ENCODE results near the gene MLH3.
"Not testable (repeated sequence)": the region's sequence is repeated elsewhere in the genome, so short reads cannot be mapped to it uniquely, and the experiment has no call there.

MLH3 gene

DNA sequence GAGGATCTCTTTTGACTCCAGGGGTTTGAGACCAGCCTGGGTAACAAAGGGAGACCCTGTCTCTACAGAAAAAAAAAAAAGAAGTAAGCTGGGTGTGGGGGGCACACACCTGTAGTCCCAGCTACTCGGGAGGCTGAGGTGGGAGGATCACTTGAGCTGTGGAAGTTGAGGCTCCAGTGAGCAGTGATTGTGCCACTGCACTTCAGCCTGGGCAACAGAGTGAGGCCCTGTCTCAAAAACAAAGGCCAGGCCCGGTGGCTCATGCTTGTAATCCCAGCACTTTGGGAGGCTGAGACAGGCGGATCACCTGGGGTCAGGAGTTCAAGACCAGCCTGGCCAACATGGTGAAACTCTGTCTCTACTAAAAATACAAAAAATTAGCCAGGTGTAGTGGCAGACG lies 16.5 kb upstream of the MLH3 start:
- DNase-seq = not testable (repeated sequence)
- 84% methylated on average over 4 of the region's 4 CpGs for WGBS

DNA sequence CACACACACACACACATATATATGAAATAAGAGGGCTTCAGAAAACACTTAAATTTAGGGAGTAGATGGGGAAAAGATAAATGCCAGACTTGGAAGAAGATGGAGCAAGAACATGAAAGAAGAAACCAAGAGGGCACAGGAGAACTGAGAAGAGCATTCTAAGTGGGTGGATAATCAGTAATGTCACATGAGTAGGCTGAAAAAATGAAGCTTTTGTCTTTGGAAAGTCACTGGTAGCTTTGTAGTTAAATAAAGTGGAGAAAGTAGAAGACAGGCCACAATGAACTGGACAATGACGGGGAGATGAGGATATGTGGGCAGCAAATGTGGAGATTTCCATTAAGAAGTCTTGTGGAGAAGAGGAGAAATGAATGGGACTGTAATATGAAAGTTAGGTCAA lies 15.9 kb upstream of the MLH3 start:
- Histone ChIP-seq H4K8ac (ENCODE audit: low read length) (no peak overlapping the region), H3K23ac (ENCODE audit: low read length in 2 of 2) (no peak overlapping the region), H3K9ac (ENCODE audit: low read length) (no peak overlapping the region), H3K27ac (ENCODE audit: low read length, poor library complexity, severe bottlenecking) (no peak overlapping the region), H3K18ac (ENCODE audit: low read depth in 1 of 2, low read length in 2 of 2) (no peak overlapping the region), H2AK5ac (ENCODE audit: low read length, severe bottlenecking) (no peak overlapping the region), H2BK5ac (ENCODE audit: low read depth, low read length, poor library complexity, severe bottlenecking) (no peak overlapping the region), H3K4me1 (ENCODE audit: control insufficient read depth, insufficient read depth, low read depth, low read length) (peaks cover 10% of the 10 kb centered on the region), H2BK15ac (ENCODE audit: low read depth, poor library complexity, severe bottlenecking) (no peak overlapping the region), H2BK12ac (ENCODE audit: low read length in 2 of 2) (no peak overlapping the region), H3K79me1 (replicated peaks; ENCODE audit: low read length, poor library complexity, severe bottlenecking) (peaks cover 12% of the 10 kb centered on the region), H3K4ac (ENCODE audit: low read depth in 1 of 2, low read length in 2 of 2) (no peak overlapping the region), H3K14ac (ENCODE audit: low read length in 2 of 2) (no peak overlapping the region), H3K4me2 (ENCODE audit: low read length, poor library complexity, severe bottlenecking) (no peak overlapping the region), H3K9me3 (ENCODE audit: control insufficient read depth, low read length) (no peaks in the 10 kb centered on the region), H2BK120ac (ENCODE audit: low read depth, low read length) (no peak overlapping the region), H4K91ac (ENCODE audit: low read length) (no peak overlapping the region), H3K27me3 (ENCODE audit: control insufficient read depth in 1 of 2, insufficient read depth in 1 of 2, low read length in 2 of 2) (no peaks in the 10 kb centered on the region), H3K4me3 (ENCODE audit: insufficient read depth in 1 of 2, low read depth in 1 of 2, low read length in 2 of 2) (no peak overlapping the region), H2AFZ (ENCODE audit: low read depth, low read length) (no peak overlapping the region), H3K36me3 (ENCODE audit: control insufficient read depth in 1 of 2, insufficient read depth in 2 of 2, low read depth in 1 of 2, low read length in 2 of 2) (no peaks in the 10 kb centered on the region)
- no peak for DNase-seq
- WGBS = 94% methylated on average over 1 of the region's 1 CpG

More for the DNA sequence above, 16.5 kb upstream of the MLH3 start:
- H3K18ac ChIP-seq (ENCODE audit: low read depth in 1 of 2, low read length in 2 of 2); H4K91ac ChIP-seq (ENCODE audit: low read length); H3K23ac ChIP-seq (ENCODE audit: low read length in 2 of 2); H2AFZ ChIP-seq (ENCODE audit: low read depth, low read length); H3K4ac ChIP-seq (ENCODE audit: low read depth in 1 of 2, low read length in 2 of 2); H4K8ac ChIP-seq (ENCODE audit: low read length); H2BK12ac ChIP-seq (ENCODE audit: low read length in 2 of 2); H2BK15ac ChIP-seq (ENCODE audit: low read depth, poor library complexity, severe bottlenecking); H3K9me3 ChIP-seq (ENCODE audit: control insufficient read depth, low read length); H2BK120ac ChIP-seq (ENCODE audit: low read depth, low read length); H3K14ac ChIP-seq (ENCODE audit: low read length in 2 of 2); H2BK5ac ChIP-seq (ENCODE audit: low read depth, low read length, poor library complexity, severe bottlenecking); H3K36me3 ChIP-seq (ENCODE audit: control insufficient read depth in 1 of 2, insufficient read depth in 2 of 2, low read depth in 1 of 2, low read length in 2 of 2); H2AK5ac ChIP-seq (ENCODE audit: low read length, severe bottlenecking); H3K4me2 ChIP-seq (ENCODE audit: low read length, poor library complexity, severe bottlenecking); H3K27ac ChIP-seq (ENCODE audit: low read length, poor library complexity, severe bottlenecking); H3K27me3 ChIP-seq (ENCODE audit: control insufficient read depth in 1 of 2, insufficient read depth in 1 of 2, low read length in 2 of 2): not testable (repeated sequence)
- peaks cover 10% of the 10 kb centered on the region for H3K4me1 ChIP-seq (ENCODE audit: control insufficient read depth, insufficient read depth, low read depth, low read length)
- H3K79me1 ChIP-seq (replicated peaks; ENCODE audit: low read length, poor library complexity, severe bottlenecking) = peaks cover 12% of the 10 kb centered on the region
- peak overlapping the region in 1 of 2 experiments; percentile 78 for H3K4me3 ChIP-seq (ENCODE audit: insufficient read depth in 1 of 2, low read depth in 1 of 2, low read length in 2 of 2)
- H3K9ac ChIP-seq (ENCODE audit: low read length) = peak overlapping the region; percentile 90

DNA sequence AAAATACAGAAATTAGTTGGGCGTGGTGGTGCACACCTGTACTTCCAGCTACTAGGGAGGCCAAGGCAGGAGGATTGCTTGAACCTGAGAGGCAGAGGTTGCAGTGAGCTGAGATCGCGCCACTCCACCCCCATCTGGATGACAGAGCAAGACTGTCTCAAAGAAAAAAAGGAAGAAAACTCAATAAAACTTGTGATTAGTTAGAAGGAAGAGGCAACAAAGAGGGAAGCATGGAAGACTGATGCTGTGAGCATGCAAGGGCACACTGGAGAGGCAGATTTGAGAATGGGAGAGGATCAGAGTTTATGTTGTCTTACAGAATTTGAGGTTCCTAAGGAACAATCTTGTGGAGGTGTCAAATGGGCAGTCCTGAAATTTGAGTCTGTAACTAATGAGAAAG lies 15.4 kb upstream of the MLH3 start:
- Histone ChIP-seq H4K8ac (ENCODE audit: low read length) (no peak overlapping the region), H2BK15ac (ENCODE audit: low read depth, poor library complexity, severe bottlenecking) (no peak overlapping the region), H3K9me3 (ENCODE audit: control insufficient read depth, low read length) (no peaks in the 10 kb centered on the region), H3K23ac (ENCODE audit: low read length in 2 of 2) (no peak overlapping the region), H3K79me1 (replicated peaks; ENCODE audit: low read length, poor library complexity, severe bottlenecking) (peaks cover 12% of the 10 kb centered on the region), H3K9ac (ENCODE audit: low read length) (no peak overlapping the region), H3K36me3 (ENCODE audit: control insufficient read depth in 1 of 2, insufficient read depth in 2 of 2, low read depth in 1 of 2, low read length in 2 of 2) (no peaks in the 10 kb centered on the region), H4K91ac (ENCODE audit: low read length) (no peak overlapping the region), H3K4me3 (ENCODE audit: insufficient read depth in 1 of 2, low read depth in 1 of 2, low read length in 2 of 2) (no peak overlapping the region), H3K14ac (ENCODE audit: low read length in 2 of 2) (no peak overlapping the region), H2AK5ac (ENCODE audit: low read length, severe bottlenecking) (no peak overlapping the region), H2BK12ac (ENCODE audit: low read length in 2 of 2) (no peak overlapping the region), H3K4me1 (ENCODE audit: control insufficient read depth, insufficient read depth, low read depth, low read length) (peaks cover 10% of the 10 kb centered on the region), H3K4ac (ENCODE audit: low read depth in 1 of 2, low read length in 2 of 2) (no peak overlapping the region), H3K4me2 (ENCODE audit: low read length, poor library complexity, severe bottlenecking) (no peak overlapping the region), H3K27me3 (ENCODE audit: control insufficient read depth in 1 of 2, insufficient read depth in 1 of 2, low read length in 2 of 2) (no peaks in the 10 kb centered on the region), H2BK5ac (ENCODE audit: low read depth, low read length, poor library complexity, severe bottlenecking) (no peak overlapping the region), H2BK120ac (ENCODE audit: low read depth, low read length) (no peak overlapping the region), H3K18ac (ENCODE audit: low read depth in 1 of 2, low read length in 2 of 2) (no peak overlapping the region), H3K27ac (ENCODE audit: low read length, poor library complexity, severe bottlenecking) (no peak overlapping the region), H2AFZ (ENCODE audit: low read depth, low read length) (no peak overlapping the region)
- no peak for DNase-seq
- 93% methylated on average over 3 of the region's 3 CpGs for WGBS

DNA sequence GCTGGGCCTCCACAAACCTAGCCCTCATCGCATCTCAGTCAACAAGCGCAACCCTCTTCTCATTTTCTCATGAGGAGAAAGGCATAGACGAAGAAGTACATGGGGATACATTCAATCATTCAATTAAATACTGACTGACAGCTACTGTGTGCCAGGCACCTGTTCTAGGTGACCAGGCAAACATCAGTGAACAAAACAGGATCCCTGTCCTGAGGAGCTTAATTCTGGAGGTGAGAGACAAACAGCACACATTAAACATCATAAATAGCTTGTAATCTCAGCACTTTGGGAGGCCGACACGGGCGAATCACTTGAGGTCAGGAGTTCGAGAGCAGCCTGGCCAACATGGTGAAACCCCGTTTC lies 12.9 kb upstream of the MLH3 start:
- WGBS = 66% methylated on average over 7 of the region's 8 CpGs
- DNase-seq = no peak
- no peak overlapping the region for H2AFZ ChIP-seq (ENCODE audit: low read depth, low read length)

More for the DNA sequence above, 12.9 kb upstream of the MLH3 start:
- H3K9ac ChIP-seq (ENCODE audit: low read length) = peak overlapping the region; percentile 91
- H3K4me2 ChIP-seq (ENCODE audit: low read length, poor library complexity, severe bottlenecking) = peak overlapping the region; percentile 97
- no peak overlapping the region for H3K23ac ChIP-seq (ENCODE audit: low read length in 2 of 2)
- H2AK5ac ChIP-seq (ENCODE audit: low read length, severe bottlenecking) = no peak overlapping the region
- H3K27me3 ChIP-seq (ENCODE audit: control insufficient read depth in 1 of 2, insufficient read depth in 1 of 2, low read length in 2 of 2) = no peaks in the 10 kb centered on the region
- no peak overlapping the region for H2BK5ac ChIP-seq (ENCODE audit: low read depth, low read length, poor library complexity, severe bottlenecking)
- no peak overlapping the region for H3K27ac ChIP-seq (ENCODE audit: low read length, poor library complexity, severe bottlenecking)
- H2BK15ac ChIP-seq (ENCODE audit: low read depth, poor library complexity, severe bottlenecking) = no peak overlapping the region
- H2BK120ac ChIP-seq (ENCODE audit: low read depth, low read length) = no peak overlapping the region
- H3K9me3 ChIP-seq (ENCODE audit: control insufficient read depth, low read length) = no peaks in the 10 kb centered on the region
- H3K4me3 ChIP-seq (ENCODE audit: insufficient read depth in 1 of 2, low read depth in 1 of 2, low read length in 2 of 2) = peak overlapping the region; percentile 80 to 95
- no peak overlapping the region for H3K14ac ChIP-seq (ENCODE audit: low read length in 2 of 2)
- H3K18ac ChIP-seq (ENCODE audit: low read depth in 1 of 2, low read length in 2 of 2) = no peak overlapping the region
- peaks cover 0 to 7% of the 10 kb centered on the region in 2 experiments for H3K36me3 ChIP-seq (ENCODE audit: control insufficient read depth in 1 of 2, insufficient read depth in 2 of 2, low read depth in 1 of 2, low read length in 2 of 2)
- H4K91ac ChIP-seq (ENCODE audit: low read length) = no peak overlapping the region
- H3K4me1 ChIP-seq (ENCODE audit: control insufficient read depth, insufficient read depth, low read depth, low read length) = peaks cover 3% of the 10 kb centered on the region
- peaks cover 17% of the 10 kb centered on the region for H3K79me1 ChIP-seq (replicated peaks; ENCODE audit: low read length, poor library complexity, severe bottlenecking)
- no peak overlapping the region for H2BK12ac ChIP-seq (ENCODE audit: low read length in 2 of 2)
- no peak overlapping the region for H4K8ac ChIP-seq (ENCODE audit: low read length)
- H3K4ac ChIP-seq (ENCODE audit: low read depth in 1 of 2, low read length in 2 of 2) = no peak overlapping the region
